IMR-90 (cell line): ENCODE measurements around the gene CEP152. TPM values are rescaled to one million over a fixed set of nuclear protein-coding genes. Genes with fewer than 3 reads are reported as not detected.
A peak's percentile ranks its signal among the peaks of the same experiment; 100 is the strongest.

Experiments
- ATAC-seq: fragments of 200-7000 bp; cut with Tn5 transposase; 2 replicates; pipeline ENCODE4 v1.9.1; 2020; ENCODE audit warnings: low read depth, mild to moderate bottlenecking, moderate library complexity
- BruUV-seq: library from RNA; stranded (reverse); fragments of 400-500 nt; replicated peaks from 2 replicates; lab custom pipeline; 2021; lab: Mats Ljungman, UMichigan
- CTCF ChIA-PET: fragments of 300-600 bp; formaldehyde crosslinking; extraction: SDS; loops from one replicate; lab custom pipeline; 2021; ENCODE audit warnings: antibody characterized with exemption; lab: Yijun Ruan, JAX
- POLR2A ChIA-PET: fragments of 300-600 bp; sonication (Branson Sonifier 250); formaldehyde crosslinking; loops from one replicate; lab custom pipeline; 2022; ENCODE audit warnings: antibody characterized with exemption; ENCODE audit not compliant: unreplicated experiment; lab: Charles Lee
- DNase-seq: peaks from one replicate; pipeline ENCODE4 v3.0.0; 2013
- H2AFZ ChIP-seq: replicated peaks from 2 replicates; pipeline ENCODE3; 2013; ENCODE audit warnings: low read length, mild to moderate bottlenecking; ENCODE audit not compliant: poor library complexity
- H2AK5ac ChIP-seq: 2 replicates; pipeline ENCODE4 v1.6.1; 2013; ENCODE audit warnings: low read depth, low read length, inconsistent platforms
- H2AK9ac ChIP-seq: replicated peaks from 2 replicates; pipeline ENCODE3; 2013; ENCODE audit warnings: mild to moderate bottlenecking, low read depth, low read length, moderate library complexity; ENCODE audit not compliant: poor library complexity
- H2BK120ac ChIP-seq: 2 replicates; pipeline ENCODE4 v1.6.1; 2013; ENCODE audit warnings: low read depth, low read length, inconsistent platforms
- H2BK15ac ChIP-seq: 3 replicates; pipeline ENCODE4 v1.6.1; 2013; ENCODE audit warnings: low read depth, low read length, inconsistent platforms
- H2BK20ac ChIP-seq: 2 replicates; pipeline ENCODE4 v1.6.1; 2013; ENCODE audit warnings: low read depth, mild to moderate bottlenecking, inconsistent platforms, low read length, moderate library complexity
- H2BK5ac ChIP-seq: 2 replicates; pipeline ENCODE4 v1.6.1; 2013; ENCODE audit warnings: mild to moderate bottlenecking, low read depth, low read length, inconsistent platforms; ENCODE audit not compliant: poor library complexity, severe bottlenecking
- H3K14ac ChIP-seq: replicated peaks from 2 replicates; pipeline ENCODE4 v1.6.1; 2013; ENCODE audit warnings: low read depth, low read length, inconsistent platforms
- H3K18ac ChIP-seq: 2 replicates; pipeline ENCODE4 v1.6.1; 2013; ENCODE audit warnings: low read depth, low read length, control low read depth
- H3K23ac ChIP-seq: 2 replicates; pipeline ENCODE4 v1.6.1; 2013; ENCODE audit warnings: low read depth, low read length, inconsistent platforms
- H3K27ac ChIP-seq: 2 replicates; pipeline ENCODE4 v1.5.1; 2013; ENCODE audit warnings: mild to moderate bottlenecking, control low read depth, low read length; ENCODE audit not compliant: insufficient read depth
- H3K27me3 ChIP-seq: 2 replicates; pipeline ENCODE4 v1.6.1; 2013; ENCODE audit warnings: low read length; ENCODE audit not compliant: control insufficient read depth, insufficient read depth
- H3K36me3 ChIP-seq: 2 replicates; pipeline ENCODE4 v1.6.1; 2013; ENCODE audit warnings: low read length, mixed read lengths; ENCODE audit not compliant: control insufficient read depth, insufficient read depth
- H3K4ac ChIP-seq: 2 replicates; pipeline ENCODE4 v1.6.1; 2013; ENCODE audit warnings: low read depth, low read length, inconsistent platforms
- H3K4me1 ChIP-seq: 2 replicates; pipeline ENCODE4 v1.6.1; 2013; ENCODE audit warnings: low read length, mixed read lengths; ENCODE audit not compliant: control insufficient read depth, insufficient read depth
- H3K4me2 ChIP-seq: 2 replicates; pipeline ENCODE4 v1.6.1; 2013; ENCODE audit warnings: low read depth, mild to moderate bottlenecking, control low read depth, low read length, moderate library complexity
- H3K4me3 ChIP-seq: 2 replicates; pipeline ENCODE4 v1.5.1; 2013; ENCODE audit warnings: low read depth, mild to moderate bottlenecking, control low read depth, low read length, moderate library complexity; ENCODE audit not compliant: insufficient read depth
- H3K56ac ChIP-seq: 2 replicates; pipeline ENCODE4 v1.6.1; 2013; ENCODE audit warnings: low read length, inconsistent platforms; ENCODE audit not compliant: insufficient read depth; ENCODE audit errors: extremely low read depth
- H3K79me1 ChIP-seq, 2 experiments: 2 replicates each; pipeline ENCODE4 v1.6.1; 2013; ENCODE audit warnings: low read length in 2 of 2, inconsistent platforms in 1 of 2, low read depth in 1 of 2
- H3K9ac ChIP-seq: 2 replicates; pipeline ENCODE4 v1.6.1; 2013; ENCODE audit warnings: low read depth, low read length, control low read depth
- H3K9me1 ChIP-seq: 2 replicates; pipeline ENCODE4 v1.6.1; 2013; ENCODE audit warnings: low read length, inconsistent platforms; ENCODE audit not compliant: insufficient read depth
- H3K9me3 ChIP-seq: 2 replicates; pipeline ENCODE4 v1.6.1; 2013; ENCODE audit warnings: low read length; ENCODE audit not compliant: control insufficient read depth, insufficient read depth
- H4K20me1 ChIP-seq: 2 replicates; pipeline ENCODE4 v1.6.1; 2013; ENCODE audit warnings: low read length, inconsistent platforms; ENCODE audit not compliant: insufficient read depth
- H4K5ac ChIP-seq: 2 replicates; pipeline ENCODE4 v1.6.1; 2013; ENCODE audit warnings: mild to moderate bottlenecking, low read depth, low read length, control low read depth
- H4K8ac ChIP-seq, 2 experiments: 2 replicates each; pipeline ENCODE4 v1.6.1; 2013; ENCODE audit warnings: low read depth in 2 of 2, low read length in 2 of 2, control low read depth in 1 of 2, inconsistent platforms in 1 of 2
- H4K91ac ChIP-seq: 2 replicates; pipeline ENCODE4 v1.6.1; 2013; ENCODE audit warnings: low read depth, low read length, inconsistent platforms; ENCODE audit not compliant: insufficient read depth
- BHLHE40 ChIP-seq: fragments of 150-350 bp; IDR thresholded peaks from 2 replicates; pipeline ENCODE4 v1.6.1; 2016; ENCODE audit warnings: mild to moderate bottlenecking, low read depth, low read length
- FOS ChIP-seq: fragments of 150-350 bp; IDR thresholded peaks from 2 replicates; pipeline ENCODE4 v1.6.1; 2016; ENCODE audit warnings: low read depth, low read length
- MAFK ChIP-seq: IDR thresholded peaks from 2 replicates; pipeline ENCODE4 v1.6.1; 2012; ENCODE audit warnings: low read depth, low read length, improper control_type of control experiment
- MAZ ChIP-seq: IDR thresholded peaks from 2 replicates; pipeline ENCODE4 v1.6.1; 2012; ENCODE audit warnings: low read depth, mild to moderate bottlenecking, low read length, improper control_type of control experiment, moderate library complexity, borderline replicate concordance
- NFE2L2 ChIP-seq: fragments of 150-350 bp; IDR thresholded peaks from 2 replicates; pipeline ENCODE4 v1.6.1; 2016; ENCODE audit warnings: low read depth, mild to moderate bottlenecking, low read length
- RAD21 ChIP-seq: IDR thresholded peaks from 2 replicates; pipeline ENCODE4 v1.6.1; 2012; ENCODE audit warnings: low read length, improper control_type of control experiment
- RCOR1 ChIP-seq: IDR thresholded peaks from 2 replicates; pipeline ENCODE4 v1.6.1; 2012; ENCODE audit warnings: mild to moderate bottlenecking, low read length, improper control_type of control experiment; ENCODE audit not compliant: insufficient replicate concordance
- RFX5 ChIP-seq: IDR thresholded peaks from 2 replicates; pipeline ENCODE4 v1.8.0; 2012; ENCODE audit warnings: low read depth, mild to moderate bottlenecking, low read length, moderate library complexity
- SMC3 ChIP-seq: fragments of 150-350 bp; IDR thresholded peaks from 2 replicates; pipeline ENCODE4 v1.6.1; 2016; ENCODE audit warnings: low read depth, mild to moderate bottlenecking, antibody characterized with exemption, low read length, moderate library complexity
- USF2 ChIP-seq: fragments of 150-350 bp; IDR thresholded peaks from 2 replicates; pipeline ENCODE4 v1.6.1; 2017; ENCODE audit warnings: mild to moderate bottlenecking, antibody characterized with exemption, low read length, low read depth
- WGBS, 2 experiments: methylation state at CpG; one replicate each; pipeline versions ENCODE4 v1.1.5 to v1.1.7; 2013; ENCODE audit warnings: missing lambda C conversion rate in 2 of 2; ENCODE audit not compliant: insufficient read length in 1 of 2; ENCODE audit errors: extremely low coverage in 2 of 2; 5-methylcytosine and 5-hydroxymethylcytosine counted together
- dilution Hi-C: fragments of 300-500 bp; cut with HindIII; formaldehyde crosslinking; loops from one replicate; pipeline ENCODE4 v1.14.3; 2018; ENCODE audit warnings: low sequenced_read_pairs; ENCODE audit not compliant: unreplicated experiment
- in situ Hi-C: fragments of 300-500 bp; cut with MboI; formaldehyde crosslinking; loops from 3 replicates; pipeline ENCODE4 v1.14.3; 2019; ENCODE audit warnings: low sequenced_read_pairs, inconsistent platforms, mixed read lengths
- intact Hi-C: fragments of 100-400 bp; cut with micrococcal nuclease; formaldehyde crosslinking; loops from 2 replicates; pipeline ENCODE4 v1.10.0; 2022
- polyA plus RNA-seq, 3 experiments: library from polyadenylated mRNA; depleted of rRNA; stranded (reverse); fragments of >200 nt; gene quantifications; 2 replicates each; pipeline ENCODE4 v1.2.3, GENCODE V29; 2012; ENCODE audit warnings: low replicate concordance in 1 of 3
- total RNA-seq: library from RNA; depleted of rRNA; stranded (reverse); fragments of >200 nt; gene quantifications from 2 replicates; pipeline ENCODE4 v1.2.3, GENCODE V29; 2012
- TF ChIP-seq, protein P1 (sequence below): conservative IDR thresholded peaks from 2 replicates; pipeline ENCODE4 v1.5.1; 2012; ENCODE audit warnings: mild to moderate bottlenecking, low read depth, low read length, improper control_type of control experiment

Gene CEP152
- total and polyA plus RNA-seq, 2 of the 4 experiments (the other 2 are of a cell fraction), result 2.1 to 7.3 TPM

DNA sequence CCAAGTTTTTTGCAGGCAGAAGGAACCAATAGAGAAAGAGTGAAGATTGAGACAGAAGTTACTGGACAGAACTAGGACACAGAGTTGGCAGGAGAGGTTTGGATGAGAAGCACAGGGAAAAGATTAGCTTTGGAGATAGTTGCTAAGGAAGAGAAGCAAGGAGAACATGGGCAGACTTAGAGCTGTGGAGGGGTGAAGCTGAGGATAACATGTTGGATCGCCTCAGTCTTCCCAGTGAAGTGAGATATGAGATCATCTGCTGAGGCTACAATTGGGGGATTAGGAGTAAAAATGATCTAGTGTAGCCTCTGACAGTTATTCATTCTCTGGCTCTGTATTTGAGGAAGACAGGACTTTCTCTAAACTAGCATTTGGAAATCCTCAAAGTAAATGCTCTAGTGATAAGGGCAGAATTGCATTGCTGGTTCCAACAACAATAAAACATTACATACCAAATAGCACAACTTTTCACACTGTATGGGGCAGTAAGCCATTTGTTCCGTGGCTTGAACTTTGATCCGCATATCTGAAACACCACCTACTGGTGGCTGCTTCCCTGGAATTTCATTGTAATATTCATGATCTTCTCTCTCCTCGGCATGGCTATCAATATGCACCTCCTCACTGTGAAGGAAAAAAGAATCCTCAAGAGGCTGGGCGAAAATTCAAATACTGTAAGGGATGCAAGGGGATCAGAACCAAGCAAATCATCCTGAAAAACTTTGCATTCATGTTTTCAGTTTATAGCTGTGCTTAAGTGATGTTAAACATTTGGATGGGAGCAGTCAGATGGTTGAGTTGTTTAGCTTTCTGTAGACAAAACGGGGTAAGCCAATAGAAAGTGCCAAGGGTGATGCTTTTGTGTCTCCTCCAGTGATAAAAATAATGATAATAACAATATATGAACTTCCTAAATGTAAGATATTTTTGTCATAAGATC is 44.9 kb upstream of the CEP152 start:
- dilution Hi-C loops, result no loop called here
- intact Hi-C loops, result loop anchor here (2.0 kb wide), 2 partner anchors 139 to 211 kb away; partner anchors contain the start of gene FBN1

More for the DNA sequence above, 44.9 kb upstream of the CEP152 start:
- H4K91ac ChIP-seq, result peak overlapping the region; percentile 24; the same call in 1 of the 2 replicates
- H3K27ac ChIP-seq, result no peak overlapping the region; the same call in 1 of the 2 replicates
- peaks cover 14% of the 10 kb centered on the region for H3K4me1 ChIP-seq
- H3K36me3 ChIP-seq, result no peaks in the 10 kb centered on the region; the same call in 1 of the 2 replicates
- peak overlapping the region; percentile 16; the same call in 1 of the 3 replicates for H2BK15ac ChIP-seq
- peak overlapping the region; percentile 51; the same call in 1 of the 2 replicates for H4K5ac ChIP-seq
- H3K9me3 ChIP-seq, result no peaks in the 10 kb centered on the region
- no peak overlapping the region for H3K56ac ChIP-seq
- H3K4me3 ChIP-seq, result no peak overlapping the region
- no peak overlapping the region for H2AK9ac ChIP-seq
- POLR2A ChIA-PET, result no interaction called here
- WGBS, 2 experiments, result 40% methylated on average over 1 of the region's 6 CpGs; no CpG with 5 or more reads in 1 of the 2 experiments
- peak overlapping the region; percentile 40 for H3K4ac ChIP-seq
- TF ChIP-seq, protein P1, sequence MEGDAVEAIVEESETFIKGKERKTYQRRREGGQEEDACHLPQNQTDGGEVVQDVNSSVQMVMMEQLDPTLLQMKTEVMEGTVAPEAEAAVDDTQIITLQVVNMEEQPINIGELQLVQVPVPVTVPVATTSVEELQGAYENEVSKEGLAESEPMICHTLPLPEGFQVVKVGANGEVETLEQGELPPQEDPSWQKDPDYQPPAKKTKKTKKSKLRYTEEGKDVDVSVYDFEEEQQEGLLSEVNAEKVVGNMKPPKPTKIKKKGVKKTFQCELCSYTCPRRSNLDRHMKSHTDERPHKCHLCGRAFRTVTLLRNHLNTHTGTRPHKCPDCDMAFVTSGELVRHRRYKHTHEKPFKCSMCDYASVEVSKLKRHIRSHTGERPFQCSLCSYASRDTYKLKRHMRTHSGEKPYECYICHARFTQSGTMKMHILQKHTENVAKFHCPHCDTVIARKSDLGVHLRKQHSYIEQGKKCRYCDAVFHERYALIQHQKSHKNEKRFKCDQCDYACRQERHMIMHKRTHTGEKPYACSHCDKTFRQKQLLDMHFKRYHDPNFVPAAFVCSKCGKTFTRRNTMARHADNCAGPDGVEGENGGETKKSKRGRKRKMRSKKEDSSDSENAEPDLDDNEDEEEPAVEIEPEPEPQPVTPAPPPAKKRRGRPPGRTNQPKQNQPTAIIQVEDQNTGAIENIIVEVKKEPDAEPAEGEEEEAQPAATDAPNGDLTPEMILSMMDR, result peak; percentile 56
- no peak for TF ChIP-seq FOS
- TF ChIP-seq MAFK, result no peak
- TF ChIP-seq RAD21, result peak; percentile 54; the same call in 1 of the 2 replicates
- no peak for TF ChIP-seq MAZ
- peak; percentile 57 for TF ChIP-seq SMC3
- TF ChIP-seq NFE2L2, result no peak
- no peak for TF ChIP-seq BHLHE40
- no peak for TF ChIP-seq RCOR1
- no peak; the same call in 1 of the 2 replicates for TF ChIP-seq RFX5
- no peak for TF ChIP-seq USF2
- peak; percentile 70 for ATAC-seq
- H3K4me2 ChIP-seq, result peak overlapping the region; percentile 47
- H3K18ac ChIP-seq, result peak overlapping the region; percentile 48; the same call in 1 of the 2 replicates
- peak overlapping the region in 1 of 2 experiments; percentile 22; a peak in 1 of 4 replicates for H4K8ac ChIP-seq
- H3K27me3 ChIP-seq, result no peaks in the 10 kb centered on the region
- CTCF ChIA-PET, result interaction anchor here (0.6 to 1.2 kb wide), 5 partner anchors 15 to 498 kb away, joined by 3 to 7 read pairs (median 3); no protein-coding TSS in a partner anchor
- peak overlapping the region; percentile 26; the same call in 1 of the 2 replicates for H3K9ac ChIP-seq
- no peaks in the 10 kb centered on the region for H4K20me1 ChIP-seq
- DNase-seq, result peak; percentile 62
- peak overlapping the region; percentile 21 for H3K23ac ChIP-seq
- peak overlapping the region; percentile 10; the same call in 1 of the 2 replicates for H2AK5ac ChIP-seq
- no peak overlapping the region for H2AFZ ChIP-seq
- peak overlapping the region; percentile 14 for H3K14ac ChIP-seq
- H2BK20ac ChIP-seq, result peak overlapping the region; percentile 45
- no TSS peak for BruUV-seq
- H3K79me1 ChIP-seq, result peaks cover 0 to 7% of the 10 kb centered on the region in 2 experiments; a peak in 1 of 4 replicates
- in situ Hi-C loops, result loop anchor here (25.0 kb wide), 1 partner anchor 557 kb away; the partner anchor contains the start of gene FGF7
- H2BK5ac ChIP-seq, result peak overlapping the region; percentile 55
- peaks cover 5% of the 10 kb centered on the region; the same call in 1 of the 2 replicates for H3K9me1 ChIP-seq
- H2BK120ac ChIP-seq, result peak overlapping the region; percentile 50
